ENCODE data around the gene THOC7.

Gene THOC7

DNA sequence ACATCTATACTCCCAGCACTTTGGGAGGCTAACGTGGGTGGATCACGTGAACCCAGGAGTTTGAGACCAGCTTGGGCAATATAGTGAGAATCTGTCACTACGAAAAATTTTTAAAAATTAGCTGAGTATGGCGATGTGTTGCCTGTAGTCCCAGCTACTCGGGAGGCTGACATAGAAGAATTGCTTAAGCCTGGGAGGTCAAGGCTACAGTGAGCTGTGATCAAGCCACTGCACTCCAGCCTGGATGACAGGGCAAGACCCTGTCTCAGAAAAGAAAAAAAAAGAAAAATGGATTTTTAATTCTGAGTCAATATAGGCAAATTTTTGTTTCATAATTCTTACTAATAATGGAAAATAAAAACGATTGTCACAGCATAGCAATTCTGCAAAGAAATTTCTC lies 31.2 kb downstream of the THOC7 start:
- DNase-seq, result no peak

DNA sequence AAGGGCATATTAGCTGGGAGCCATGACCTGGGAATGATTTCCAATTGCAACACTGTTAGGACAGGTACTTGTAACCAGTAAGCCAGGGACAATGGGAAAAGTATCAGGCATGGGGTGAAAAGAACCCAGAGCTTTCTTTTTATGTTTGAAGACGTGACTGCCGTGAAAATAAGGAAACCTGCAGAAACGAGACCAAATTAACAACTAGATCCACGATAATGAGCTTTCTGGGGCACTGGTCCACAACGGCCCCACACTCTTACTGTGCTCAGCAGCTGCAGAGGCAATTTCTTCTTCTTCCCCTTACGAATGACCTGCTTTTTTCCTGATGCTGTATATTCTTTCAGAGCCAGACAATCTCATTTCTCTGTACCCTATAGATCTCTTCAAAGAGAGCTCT lies 33.1 kb downstream of the THOC7 start:
- DNase-seq, result no peak

GRCh38 chr3:63824309-63824708 lies 39.3 kb downstream of the THOC7 start:
- no peak for DNase-seq

DNA sequence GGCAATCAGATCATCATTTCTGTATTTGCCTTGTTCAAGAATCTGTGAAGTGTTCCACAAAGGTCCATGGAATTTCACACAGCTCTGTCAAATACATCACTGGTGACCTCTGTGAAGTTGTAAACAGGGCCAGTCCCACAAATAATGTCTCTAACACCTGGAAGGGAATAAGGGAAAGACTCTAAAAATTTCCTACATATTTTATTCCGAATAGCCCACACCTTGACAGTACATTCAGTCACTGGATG lies 44.5 kb downstream of the THOC7 start, which contains the start of gene C3orf49:
TSS of gene C3orf49 (plus strand) at position 149 of the 248 bp plus-strand sequence. CDS start 173 bp downstream, outside the sequence.
- no peak for DNase-seq

- peak; percentile 36 for DNase-seq
Measured at GRCh38 chr3:63818282-63819150, 45.1 kb downstream of the THOC7 start.

- DNase-seq, result no peak
Measured at GRCh38 chr3:63817225-63817624, 46.4 kb downstream of the THOC7 start.

DNA sequence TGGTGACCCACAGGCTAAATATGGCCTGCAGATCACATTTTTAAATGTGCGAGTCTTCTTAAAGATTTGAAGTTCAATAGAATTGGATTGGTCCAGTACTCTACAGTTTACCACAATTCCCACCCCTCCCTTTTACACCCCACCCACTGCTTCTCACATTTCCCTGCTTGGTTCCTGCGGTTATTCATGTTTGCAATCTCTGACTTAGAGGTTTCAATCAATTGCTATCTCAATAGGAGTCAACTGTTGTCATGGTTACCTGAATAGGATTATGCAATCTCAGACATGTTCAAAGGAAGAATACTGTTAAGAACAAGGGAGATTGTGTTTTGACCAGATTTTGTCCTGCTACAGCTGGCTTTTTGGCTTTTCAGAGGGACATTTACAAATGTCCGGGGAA lies 49.4 kb downstream of the THOC7 start:
- DNase-seq, result no peak

- DNase-seq, result no peak
Measured at GRCh38 chr3:63809607-63810006, 54.0 kb downstream of the THOC7 start.

GRCh38 chr3:63808633-63809032 lies 55.0 kb downstream of the THOC7 start:
- DNase-seq, result no peak

- DNase-seq, result no peak
Measured at GRCh38 chr3:63807961-63808565, 55.5 kb downstream of the THOC7 start.

DNA sequence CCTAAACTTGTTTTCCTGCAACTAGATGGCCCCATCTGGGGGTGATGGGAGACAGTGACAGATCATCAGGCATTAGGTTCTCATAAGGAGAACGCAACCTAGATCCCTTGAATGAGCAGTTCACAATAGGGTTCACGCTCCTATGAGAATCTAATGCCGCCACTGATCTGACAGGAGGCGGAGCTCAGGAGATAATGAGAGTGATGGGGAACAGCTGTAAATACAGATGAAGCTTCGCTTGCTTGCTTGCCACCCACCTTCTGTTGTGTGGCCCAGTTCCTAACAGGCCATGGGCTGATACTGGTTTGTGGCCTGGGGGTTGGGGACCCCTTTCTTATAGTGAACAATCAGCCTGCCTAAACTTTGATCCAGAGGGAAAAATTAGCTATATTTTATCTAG lies 59.7 kb downstream of the THOC7 start:
- DNase-seq, result no peak

DNA sequence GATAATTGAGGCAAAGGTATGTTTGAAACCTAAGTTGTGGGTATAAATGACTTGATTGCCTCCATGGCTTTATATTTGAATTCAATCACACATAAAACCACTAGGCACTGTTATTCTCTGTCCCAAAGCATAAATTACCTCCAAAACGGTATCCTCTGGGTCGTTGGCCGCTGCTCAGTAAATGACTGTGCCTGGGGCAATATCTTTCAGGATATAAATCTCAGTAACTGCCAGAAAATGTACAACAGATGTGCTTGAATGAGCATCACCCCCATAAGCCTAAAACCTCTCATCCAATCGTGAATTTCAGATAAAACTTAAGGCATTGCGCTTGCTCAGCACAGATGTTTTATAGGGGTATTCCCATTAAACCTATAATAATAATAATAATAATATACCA lies 63.5 kb downstream of the THOC7 start:
- no peak for DNase-seq

DNA sequence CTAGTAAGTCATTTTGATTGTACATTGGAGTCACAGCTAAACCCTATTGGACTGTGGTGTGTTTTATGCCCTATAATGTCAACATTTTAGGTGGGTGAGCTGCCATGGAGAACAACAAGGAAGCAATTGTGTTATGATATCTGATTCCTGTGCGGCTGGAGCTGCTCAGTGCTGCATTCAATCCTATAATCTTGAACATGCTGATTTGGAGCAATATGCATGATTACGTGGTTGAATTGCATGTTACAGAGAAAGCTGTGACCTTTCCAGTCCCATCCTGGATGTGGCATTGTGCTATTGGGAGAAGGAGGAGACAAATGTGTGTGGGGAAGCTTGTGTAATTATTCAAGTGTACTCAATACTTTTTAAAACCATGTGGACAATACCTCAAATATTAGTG lies 64.7 kb downstream of the THOC7 start:
- DNase-seq, result no peak

GRCh38 chr3:63798544-63798943 lies 65.1 kb downstream of the THOC7 start:
- DNase-seq, result no peak

DNA sequence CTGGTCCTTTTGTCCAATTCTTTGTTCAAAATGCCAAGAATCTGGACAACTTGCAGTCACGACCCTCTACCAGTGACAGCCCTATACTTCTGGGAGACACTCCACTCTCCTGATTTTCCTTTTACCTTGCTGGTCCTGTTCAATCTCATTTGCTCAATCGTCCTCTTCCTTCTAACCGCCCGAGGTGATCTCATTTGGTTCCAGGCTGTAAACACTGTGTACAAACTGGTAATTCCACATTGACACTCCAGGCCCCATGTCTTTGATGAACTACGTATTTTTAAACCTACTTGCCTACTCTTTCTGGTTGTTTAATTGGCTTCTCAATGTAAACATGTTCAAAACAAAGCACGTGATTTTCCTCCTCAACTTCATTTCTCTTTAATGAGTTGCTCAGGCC lies 68.2 kb downstream of the THOC7 start:
- DNase-seq, result no peak

- no peak for DNase-seq
Measured at GRCh38 chr3:63791974-63792373, 71.6 kb downstream of the THOC7 start.
